SH-SY5Y (cell line): ENCODE results near the gene SLC6A9.

Source experiments
- GATA2 ChIP-seq: IDR thresholded peaks from 2 replicates; pipeline ENCODE4 v1.6.1; 2011; ENCODE audit warnings: mild to moderate bottlenecking, low read depth, low read length
- GATA3 ChIP-seq: IDR thresholded peaks from 2 replicates; pipeline ENCODE4 v1.6.1; 2011; ENCODE audit warnings: low read depth, mild to moderate bottlenecking, low read length, moderate library complexity

Gene SLC6A9

DNA sequence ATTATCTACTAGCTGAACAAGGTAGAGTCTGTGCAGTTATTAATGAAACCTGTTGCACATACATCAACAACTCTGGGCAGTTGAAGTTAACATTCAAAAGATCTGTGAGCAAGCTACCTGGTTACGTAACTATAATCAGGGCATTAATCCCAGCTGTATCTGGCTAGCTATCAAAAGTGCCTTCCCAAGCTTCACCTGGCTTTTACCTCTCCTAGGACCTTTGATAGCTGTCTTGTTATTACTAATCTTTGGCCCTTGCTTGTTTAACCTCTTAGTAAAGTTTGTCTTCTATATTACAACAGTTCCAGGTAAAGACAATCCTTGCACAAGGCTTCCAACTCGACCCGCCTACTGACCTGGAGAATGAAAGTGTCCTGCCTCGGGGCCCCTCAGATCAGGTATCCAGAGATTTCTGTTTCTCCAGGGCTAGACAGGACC, 29.6 kb upstream of the SLC6A9 start:
- TF ChIP-seq GATA3 (no peak), GATA2 (no peak)

GRCh38 chr1:44059664-44060355, 28.5 kb upstream of the SLC6A9 start:
- TF ChIP-seq GATA3, result no peak

- TF ChIP-seq GATA3 (no peak), GATA2 (no peak)
Measured at GRCh38 chr1:44059212-44059611, 27.9 kb upstream of the SLC6A9 start.

DNA sequence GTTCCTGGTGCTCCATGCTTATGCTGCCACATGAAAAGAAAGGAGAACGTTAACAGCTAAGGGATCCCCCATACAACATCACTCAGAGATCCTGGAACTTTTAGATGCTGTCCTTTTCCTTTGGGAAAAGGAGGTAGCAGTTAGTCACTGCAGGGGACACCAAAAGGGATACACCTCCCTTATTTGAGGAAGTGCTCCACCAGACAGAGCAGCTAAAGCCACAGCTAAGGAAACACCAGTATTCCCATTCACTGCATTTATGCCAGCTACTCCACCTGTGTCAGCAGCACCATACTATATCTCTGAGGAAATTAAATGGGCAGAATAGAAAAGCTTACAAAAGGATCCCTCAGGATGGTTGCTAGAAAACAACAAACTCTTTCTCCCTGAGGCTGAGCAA, 26.0 kb upstream of the SLC6A9 start:
- TF ChIP-seq GATA3 (no peak), GATA2 (no peak)

DNA sequence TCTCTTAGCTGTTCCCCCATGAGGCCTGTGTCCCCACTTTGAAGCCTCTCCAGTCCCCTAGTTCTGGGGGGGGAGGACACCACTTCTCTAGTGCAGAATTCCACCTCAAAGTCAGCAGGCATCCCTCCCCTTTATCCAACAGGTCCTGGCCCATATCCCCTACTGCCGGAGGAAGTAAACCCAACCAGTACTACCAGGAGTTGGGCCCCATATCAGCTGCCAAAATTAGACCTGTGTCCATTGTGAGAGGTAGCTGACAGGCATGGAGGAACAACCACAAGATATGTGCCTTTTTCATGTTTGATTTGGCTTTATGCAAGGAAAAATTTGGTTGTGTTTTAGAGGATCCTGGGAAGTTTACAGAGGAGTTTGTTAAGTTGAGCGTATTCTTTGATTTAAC, 22.1 kb upstream of the SLC6A9 start:
- TF ChIP-seq GATA2 (no peak), GATA3 (no peak)

DNA sequence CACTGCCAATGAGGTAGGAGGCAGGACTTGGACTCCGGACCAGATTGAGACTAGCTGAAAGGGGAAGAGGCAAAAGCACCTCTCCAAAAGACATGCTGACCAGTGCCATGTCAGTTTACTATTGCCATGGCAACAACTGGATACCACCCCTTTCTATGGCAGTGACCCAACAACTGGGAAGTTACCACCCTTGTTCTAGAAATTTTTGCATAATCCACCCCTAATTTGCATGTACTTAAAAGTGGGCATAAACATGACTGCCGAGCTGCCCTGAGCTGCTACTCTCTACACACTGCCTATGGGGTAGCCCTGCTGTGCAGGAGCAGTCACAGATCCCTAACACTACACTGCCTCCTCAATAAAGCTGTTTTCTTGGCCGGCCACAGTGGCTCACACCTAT, 19.0 kb upstream of the SLC6A9 start:
- TF ChIP-seq GATA3 (no peak), GATA2 (no peak)

DNA sequence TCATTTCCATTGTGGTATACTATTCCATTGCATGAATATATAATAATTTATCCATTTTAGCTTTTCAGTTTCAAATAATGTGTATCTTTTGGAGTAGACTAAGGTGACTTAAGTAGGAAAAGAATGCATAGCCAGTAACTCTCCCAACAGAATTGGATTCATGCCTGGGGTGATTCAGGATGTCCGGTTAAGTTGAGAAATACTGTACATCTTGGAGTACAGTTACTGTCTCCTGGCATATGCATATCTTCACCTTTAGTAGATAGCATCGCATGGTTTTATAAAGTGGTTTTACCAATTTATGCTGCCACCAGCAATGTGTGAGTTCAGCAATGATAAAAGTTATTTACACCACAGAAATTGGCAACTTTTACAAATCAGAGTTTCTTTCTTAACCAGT, 18.6 kb upstream of the SLC6A9 start:
- TF ChIP-seq GATA2 (no peak), GATA3 (no peak)

GRCh38 chr1:44048532-44049215, 17.4 kb upstream of the SLC6A9 start:
- TF ChIP-seq GATA3, result no peak
- TF ChIP-seq GATA2, result no peak

GRCh38 chr1:44047131-44047530, 15.9 kb upstream of the SLC6A9 start:
- TF ChIP-seq GATA3 (no peak), GATA2 (no peak)

DNA sequence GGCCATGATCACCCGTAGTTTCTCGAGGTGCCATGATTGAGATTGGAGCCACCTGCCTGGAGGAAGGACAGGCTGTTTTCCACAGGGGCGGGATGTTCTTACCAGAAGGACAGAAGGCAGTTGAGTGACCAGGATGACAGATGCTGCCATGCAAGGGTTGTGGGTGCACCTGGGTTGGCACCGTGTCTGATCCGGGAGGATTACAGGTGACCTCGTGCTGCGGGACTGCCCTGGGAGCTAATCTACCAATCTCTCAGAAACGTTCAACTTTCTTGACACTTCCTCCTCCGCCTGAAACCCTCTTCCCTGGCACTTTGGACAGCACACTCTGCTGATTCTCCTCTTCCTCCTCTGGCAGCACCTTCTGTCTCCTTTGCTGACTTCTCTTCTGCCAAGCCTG, 13.8 kb upstream of the SLC6A9 start:
- TF ChIP-seq GATA3 (no peak), GATA2 (no peak)

DNA sequence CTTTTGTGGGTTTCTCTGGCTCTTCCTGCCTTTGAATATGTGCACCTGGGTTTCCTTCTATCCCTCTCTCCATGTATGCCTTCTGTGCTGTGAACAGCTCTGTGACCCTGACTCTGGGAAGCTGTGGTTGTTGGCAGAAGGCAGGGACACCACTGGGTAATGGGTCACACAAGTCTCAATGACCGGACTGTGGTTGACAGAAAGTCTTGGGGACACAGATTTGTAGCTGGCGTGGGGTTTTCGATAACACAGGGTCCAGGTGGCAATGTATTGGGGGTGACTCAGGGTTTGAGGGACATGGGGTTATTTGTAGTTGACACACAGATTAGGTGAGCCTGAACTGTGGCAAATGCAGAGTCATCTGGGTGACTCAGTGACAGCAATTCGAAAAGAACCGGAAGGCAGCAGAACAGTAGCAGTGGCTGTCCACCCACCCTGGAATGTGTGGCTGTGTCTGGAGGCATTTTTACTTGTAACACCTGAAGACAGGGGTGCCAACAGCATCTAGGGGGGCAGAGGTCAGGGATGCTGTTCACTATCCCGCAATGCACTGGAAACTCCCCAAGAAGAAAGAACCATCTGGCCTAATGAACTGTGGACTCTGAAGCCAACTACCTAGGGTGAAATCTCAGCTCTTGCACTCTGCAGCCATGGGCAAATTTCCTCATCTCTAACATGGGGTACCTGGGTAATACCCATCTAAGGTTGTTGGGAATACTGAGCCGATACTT, 13.0 kb upstream of the SLC6A9 start:
- TF ChIP-seq GATA3 (no peak), GATA2 (no peak)

DNA sequence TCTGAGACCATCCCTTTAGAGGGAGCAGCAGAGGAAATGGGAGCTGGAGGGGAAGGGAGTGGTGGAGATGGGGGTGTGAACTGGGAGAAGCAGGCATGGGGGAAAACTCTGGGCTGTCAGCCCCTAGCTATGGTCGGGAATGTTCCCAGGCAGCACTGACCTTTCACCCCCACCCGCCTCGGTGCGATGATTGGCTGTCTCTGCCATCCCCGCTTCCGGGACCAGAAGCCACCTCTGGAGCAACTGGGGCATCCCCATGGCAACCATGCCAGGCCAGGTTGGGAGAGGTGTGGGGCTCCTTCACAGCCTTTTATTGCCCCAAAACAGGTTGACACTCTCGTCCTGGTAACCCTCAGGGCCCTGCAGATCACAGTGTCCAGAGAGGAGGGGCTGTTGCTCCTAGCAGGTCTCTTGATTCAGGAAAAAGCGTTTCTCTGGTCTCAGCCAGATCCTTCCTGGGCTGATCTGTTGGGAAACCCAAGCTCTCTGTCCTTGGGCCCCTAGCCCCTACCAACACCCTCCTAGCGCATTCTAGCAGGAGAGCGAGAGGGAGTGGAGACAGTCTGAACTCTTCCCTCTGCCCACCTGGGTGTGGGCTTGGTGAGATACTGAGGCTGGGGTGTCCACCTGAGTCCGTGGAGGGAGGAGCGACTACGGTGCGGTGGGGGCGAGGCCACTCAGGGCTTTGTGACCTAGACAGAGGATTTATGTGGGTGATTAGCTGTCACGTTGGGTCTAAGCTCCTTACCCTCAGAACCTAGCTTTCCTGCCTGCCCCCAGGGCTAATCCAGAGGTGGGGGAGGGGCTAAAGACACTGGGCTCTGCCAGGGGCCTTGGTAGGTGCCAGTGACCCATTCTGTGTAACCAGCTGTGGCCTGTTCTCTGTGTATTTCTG, 12.2 kb upstream of the SLC6A9 start:
- TF ChIP-seq GATA3 (no peak), GATA2 (no peak)

GRCh38 chr1:44040846-44041245, 9.6 kb upstream of the SLC6A9 start:
- TF ChIP-seq GATA2 (no peak), GATA3 (no peak)

GRCh38 chr1:44040418-44040817, 9.2 kb upstream of the SLC6A9 start:
- no peak for TF ChIP-seq GATA2
- TF ChIP-seq GATA3, result no peak
